AG10803 (cell line): ENCODE data around the gene FOXP1.

Experiments
- DNase-seq: peaks from one replicate; pipeline ENCODE4 v3.0.0; 2010; ENCODE audit warnings: low read depth
- H3K4me3 ChIP-seq: 2 replicates; pipeline ENCODE4 v1.5.1; 2011; ENCODE audit warnings: mild to moderate bottlenecking, low read length, control low read depth
- TF ChIP-seq, protein P1 (sequence below): conservative IDR thresholded peaks from 2 replicates; pipeline ENCODE4 v1.5.1; 2011; ENCODE audit warnings: mild to moderate bottlenecking, low read length, control low read depth, inconsistent platforms

FOXP1 gene

GRCh38 chr3:71231680-71232079, 351.8 kb downstream of the FOXP1 start:
- no peak overlapping the region for H3K4me3 ChIP-seq
- TF ChIP-seq, protein P1, sequence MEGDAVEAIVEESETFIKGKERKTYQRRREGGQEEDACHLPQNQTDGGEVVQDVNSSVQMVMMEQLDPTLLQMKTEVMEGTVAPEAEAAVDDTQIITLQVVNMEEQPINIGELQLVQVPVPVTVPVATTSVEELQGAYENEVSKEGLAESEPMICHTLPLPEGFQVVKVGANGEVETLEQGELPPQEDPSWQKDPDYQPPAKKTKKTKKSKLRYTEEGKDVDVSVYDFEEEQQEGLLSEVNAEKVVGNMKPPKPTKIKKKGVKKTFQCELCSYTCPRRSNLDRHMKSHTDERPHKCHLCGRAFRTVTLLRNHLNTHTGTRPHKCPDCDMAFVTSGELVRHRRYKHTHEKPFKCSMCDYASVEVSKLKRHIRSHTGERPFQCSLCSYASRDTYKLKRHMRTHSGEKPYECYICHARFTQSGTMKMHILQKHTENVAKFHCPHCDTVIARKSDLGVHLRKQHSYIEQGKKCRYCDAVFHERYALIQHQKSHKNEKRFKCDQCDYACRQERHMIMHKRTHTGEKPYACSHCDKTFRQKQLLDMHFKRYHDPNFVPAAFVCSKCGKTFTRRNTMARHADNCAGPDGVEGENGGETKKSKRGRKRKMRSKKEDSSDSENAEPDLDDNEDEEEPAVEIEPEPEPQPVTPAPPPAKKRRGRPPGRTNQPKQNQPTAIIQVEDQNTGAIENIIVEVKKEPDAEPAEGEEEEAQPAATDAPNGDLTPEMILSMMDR, result no peak
- DNase-seq, result no peak

DNA sequence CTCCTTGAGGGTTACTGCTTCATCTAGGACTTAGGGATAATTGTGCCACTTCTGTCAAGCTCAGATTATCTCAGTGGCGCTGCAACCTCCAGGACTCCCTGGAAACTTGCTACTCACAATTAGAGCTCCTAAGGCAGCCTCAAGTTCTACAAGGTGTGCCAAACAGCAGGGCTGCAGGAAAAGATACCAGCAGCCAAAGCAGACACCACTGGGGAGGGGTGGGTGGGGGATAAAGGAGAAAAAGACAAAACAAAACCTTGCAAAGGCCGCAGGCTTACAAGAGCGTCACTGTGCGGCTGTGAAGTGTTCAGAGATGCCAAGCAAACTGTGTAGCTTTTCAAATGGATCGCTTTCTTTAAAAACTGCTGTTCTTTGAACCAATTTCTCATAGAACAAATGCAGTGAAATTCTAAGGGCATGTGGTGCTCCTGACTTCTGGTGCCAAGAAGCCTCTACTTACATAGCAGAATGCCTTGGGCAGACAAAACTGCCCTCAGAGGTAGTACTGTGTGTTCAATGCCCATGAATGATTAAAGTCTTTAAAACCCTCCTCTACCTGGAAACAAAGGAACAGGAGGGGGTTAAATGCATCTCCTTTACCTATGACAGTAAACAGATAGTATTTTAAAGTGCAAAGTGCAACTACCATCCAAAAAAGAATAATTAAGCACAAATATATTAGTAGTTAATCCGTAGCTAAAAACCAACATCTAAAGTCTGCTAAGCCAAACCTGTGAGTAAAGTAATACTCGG, 353.4 kb downstream of the FOXP1 start:
- DNase-seq, result no peak
- TF ChIP-seq, protein P1, result no peak
- H3K4me3 ChIP-seq, result no peak overlapping the region

- no peak for DNase-seq
- H3K4me3 ChIP-seq, result no peak overlapping the region
- TF ChIP-seq, protein P1, result no peak
Measured at GRCh38 chr3:71228156-71228866, 355.2 kb downstream of the FOXP1 start.

DNA sequence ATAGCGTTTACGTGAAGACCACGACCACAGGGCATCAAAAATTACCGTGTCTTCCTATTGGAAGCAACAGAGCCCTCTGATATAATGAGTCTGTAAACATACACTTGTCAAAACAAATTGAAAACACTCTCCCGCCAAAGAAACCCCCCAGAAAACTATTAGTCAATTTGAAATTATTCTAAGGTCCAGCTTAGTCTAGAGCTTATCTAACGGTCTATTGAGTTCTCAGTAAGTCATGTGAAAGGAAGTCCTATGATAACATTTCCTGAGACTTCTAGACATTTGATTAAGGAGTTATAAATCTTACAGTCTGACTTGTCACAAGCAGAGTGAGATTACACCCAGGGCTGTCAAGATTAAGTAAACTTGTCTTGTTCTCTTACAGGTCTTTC, 356.3 kb downstream of the FOXP1 start:
- H3K4me3 ChIP-seq, result no peak overlapping the region
- DNase-seq, result no peak
- TF ChIP-seq, protein P1, result no peak

GRCh38 chr3:71226565-71227269, 356.8 kb downstream of the FOXP1 start:
- TF ChIP-seq, protein P1, result no peak
- DNase-seq, result peak; percentile 24
- no peak overlapping the region for H3K4me3 ChIP-seq

- no peak overlapping the region for H3K4me3 ChIP-seq
- peak; percentile 28 for DNase-seq
- TF ChIP-seq, protein P1, result no peak
Measured at GRCh38 chr3:71225951-71226564, 357.5 kb downstream of the FOXP1 start.
